HG02623 (cell line): ENCODE measurements around the gene PLN.

ENCODE experiments used
- ATAC-seq: cut with Tn5 transposase; IDR thresholded peaks from one replicate; pipeline ENCODE4 v1.9.1; 2021; ENCODE audit warnings: moderate library complexity; ENCODE audit not compliant: unreplicated experiment

Gene PLN

DNA sequence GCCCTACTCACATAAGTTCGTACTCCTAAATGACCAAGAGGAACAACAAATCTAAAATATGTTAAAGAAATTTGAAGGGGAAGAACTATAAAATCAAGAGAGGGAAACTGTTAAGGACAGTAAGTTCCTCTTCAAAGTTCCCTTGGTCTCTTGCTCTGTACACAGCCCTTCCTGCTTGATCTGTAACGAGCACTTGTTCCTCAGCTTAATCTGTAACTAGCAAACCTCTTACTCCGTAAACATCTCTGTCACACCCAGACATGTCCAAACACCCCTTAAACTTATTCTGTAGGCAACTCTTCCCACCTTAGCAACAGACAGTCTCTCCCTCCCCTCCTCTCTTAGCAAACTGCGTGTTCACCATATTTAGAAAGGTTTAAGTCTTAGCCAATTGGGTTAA lies 29.9 kb downstream of the PLN start:
- ATAC-seq: no peak

DNA sequence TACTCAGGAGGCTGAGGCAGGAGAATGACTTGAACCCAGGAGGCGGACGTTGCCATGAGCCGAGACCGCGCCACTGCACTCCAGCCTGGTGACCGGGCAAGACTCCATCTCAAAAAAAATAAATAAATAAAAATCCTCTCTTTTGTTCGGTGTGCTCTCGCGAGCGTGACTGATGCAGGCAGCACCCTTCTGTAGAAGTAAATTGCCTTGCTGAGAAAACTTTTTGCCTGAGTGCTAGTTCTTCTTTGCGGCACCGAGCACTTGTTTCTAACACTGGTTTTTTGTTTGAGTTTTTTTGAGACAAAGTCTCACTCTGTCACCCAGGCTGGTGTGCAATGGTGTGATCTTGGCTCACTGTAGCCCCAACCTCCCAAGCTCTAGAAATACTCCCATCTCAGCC lies 30.5 kb downstream of the PLN start:
- ATAC-seq: no peak

DNA sequence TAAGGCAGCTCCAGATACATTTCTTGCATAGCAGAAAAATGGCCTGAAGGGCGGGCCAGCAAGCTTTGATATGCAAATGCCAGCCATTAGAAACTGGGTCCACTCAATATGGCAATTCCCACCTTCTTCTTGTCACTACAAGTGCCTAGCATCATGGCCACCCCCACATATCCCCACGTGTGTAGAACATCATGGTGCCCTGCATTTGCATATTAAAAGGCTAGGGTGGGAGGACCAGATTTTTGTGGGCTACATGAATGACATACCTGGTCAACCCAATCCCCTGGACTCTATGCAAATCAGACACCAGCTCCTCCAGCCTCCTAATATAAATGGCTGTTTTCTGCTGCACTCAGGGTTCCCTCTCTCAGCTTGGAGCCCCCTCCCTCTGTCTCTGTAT lies 31.7 kb downstream of the PLN start:
- ATAC-seq: no peak

DNA sequence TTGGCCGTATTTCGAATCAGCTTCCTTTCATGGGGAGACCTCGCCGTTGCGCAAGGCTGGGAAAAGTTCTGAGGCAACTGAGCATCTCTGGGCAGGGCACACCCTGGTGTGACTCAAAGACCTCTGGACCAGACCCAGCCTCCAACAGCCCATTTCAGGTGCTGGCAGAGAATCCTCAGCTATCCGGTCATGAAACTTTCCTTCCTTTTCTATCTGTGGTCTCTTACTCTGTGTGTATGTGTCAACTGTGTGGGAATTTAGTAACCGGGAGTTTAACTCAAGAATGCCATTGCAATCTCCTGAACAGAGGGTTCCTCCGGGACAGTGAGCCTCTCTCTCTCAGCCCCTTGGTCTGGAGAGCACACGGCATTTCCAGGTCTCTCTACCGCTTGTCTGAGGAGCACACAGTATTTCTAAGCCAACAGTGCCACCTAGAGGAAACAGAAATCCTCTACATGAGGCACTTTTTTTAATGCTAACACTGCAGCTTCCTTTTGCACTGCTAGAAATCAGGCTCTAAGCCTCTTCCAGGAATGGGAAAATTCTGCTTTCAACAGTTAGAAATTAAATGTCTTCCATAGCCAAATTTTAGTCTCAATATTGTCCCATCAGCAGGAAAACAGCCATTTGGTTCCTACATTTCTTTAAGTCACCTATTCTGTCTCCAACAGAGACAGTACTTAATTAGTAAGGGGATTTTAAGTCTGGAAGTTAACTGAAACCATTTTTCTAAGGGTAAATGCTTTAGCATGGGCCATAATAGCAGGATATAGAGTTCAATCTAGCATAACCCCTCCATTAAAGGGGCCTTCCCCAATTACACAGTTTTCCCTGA lies 32.7 kb downstream of the PLN start:
- no peak for ATAC-seq

DNA sequence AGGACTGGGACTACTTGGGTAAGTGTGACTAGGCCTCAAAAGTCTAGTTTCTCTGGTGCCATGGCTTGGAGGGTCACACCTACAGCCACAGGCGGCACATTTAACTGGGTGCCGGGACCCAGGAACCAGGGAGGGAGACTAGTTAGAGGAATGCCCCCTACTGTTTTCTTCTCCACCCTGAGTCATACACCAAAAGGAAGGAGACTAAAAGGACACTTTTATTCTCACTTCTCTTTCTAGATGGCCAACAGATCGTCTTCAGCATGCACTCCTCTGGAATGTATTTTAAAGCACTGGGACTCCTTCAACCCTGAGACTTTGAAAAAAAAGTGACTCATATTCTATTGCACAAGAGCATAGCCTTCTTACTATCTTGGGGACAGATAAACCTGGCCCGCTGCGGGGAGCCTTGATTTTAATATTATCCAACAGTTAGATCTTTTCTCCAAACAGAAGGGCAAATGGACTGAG lies 33.4 kb downstream of the PLN start:
- no peak for ATAC-seq

DNA sequence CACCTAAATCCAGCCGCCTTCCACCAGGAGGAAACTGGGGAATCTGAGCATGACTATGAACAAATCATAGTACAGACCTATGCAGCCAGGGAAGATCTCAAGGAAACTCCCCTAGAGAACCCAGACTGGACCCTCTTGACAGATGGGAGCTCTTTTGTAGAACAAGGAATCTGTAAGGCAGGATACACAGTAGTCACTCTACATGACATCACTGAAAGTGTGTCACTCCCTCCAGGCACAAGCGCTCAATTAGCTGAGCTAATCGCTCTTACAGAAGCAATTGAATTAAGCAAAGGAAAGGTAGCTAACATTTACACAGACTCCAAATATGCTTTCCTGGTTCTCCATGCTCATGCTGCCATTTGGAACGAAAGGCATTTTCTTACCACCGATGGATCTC lies 36.8 kb downstream of the PLN start:
- no peak for ATAC-seq

DNA sequence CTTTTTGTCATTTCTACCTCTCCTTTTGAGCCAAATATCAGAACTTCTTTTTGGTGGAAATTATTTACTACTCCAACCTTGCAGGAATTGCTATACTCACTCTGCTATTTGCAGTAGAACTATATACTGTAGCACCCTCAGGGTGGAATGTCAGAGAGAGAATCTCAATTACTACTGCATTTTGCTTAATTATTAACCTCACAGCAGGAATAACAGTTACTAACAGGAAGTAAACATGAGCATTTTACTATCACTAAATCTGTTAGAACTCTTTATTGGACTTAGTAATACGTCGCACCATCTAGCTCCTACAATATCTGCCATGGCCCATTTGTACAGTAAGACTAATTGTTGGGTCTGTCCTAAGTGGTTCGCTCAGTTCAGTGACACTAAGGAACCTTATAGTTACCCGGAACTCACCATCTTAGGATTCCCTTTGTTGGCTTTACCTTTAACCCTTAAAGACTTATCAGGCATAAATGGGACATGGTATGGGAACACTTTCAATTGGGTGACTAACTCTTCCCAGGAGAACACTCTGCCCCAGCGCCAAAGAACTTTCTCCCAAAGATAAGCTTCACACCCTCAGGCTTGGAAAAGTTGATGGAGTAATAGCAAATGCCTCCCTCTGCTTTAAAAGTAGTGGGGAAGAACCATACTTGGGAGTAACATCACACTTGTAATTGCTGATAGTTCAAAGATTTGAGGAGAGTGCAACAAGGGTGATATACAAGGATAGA lies 38.8 kb downstream of the PLN start:
- ATAC-seq: no peak

DNA sequence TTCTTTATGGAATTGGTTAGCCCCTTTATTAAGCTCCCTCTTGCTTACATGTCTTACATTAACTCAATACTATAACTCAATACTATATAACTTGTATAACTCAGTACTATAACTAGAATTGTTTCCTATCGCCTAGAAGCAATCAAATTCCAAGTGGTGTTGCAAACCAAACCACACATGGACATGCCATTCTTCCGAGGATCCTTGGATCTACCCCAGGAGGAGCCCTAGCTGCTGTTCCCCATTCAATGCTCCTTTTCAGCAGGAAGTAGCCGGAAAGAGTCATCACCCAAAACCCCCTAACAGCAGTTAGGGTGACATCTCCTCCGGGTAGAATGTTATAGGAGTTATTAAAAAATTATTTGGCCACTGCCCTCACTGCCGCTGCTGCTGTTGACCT lies 40.5 kb downstream of the PLN start:
- ATAC-seq: no peak

DNA sequence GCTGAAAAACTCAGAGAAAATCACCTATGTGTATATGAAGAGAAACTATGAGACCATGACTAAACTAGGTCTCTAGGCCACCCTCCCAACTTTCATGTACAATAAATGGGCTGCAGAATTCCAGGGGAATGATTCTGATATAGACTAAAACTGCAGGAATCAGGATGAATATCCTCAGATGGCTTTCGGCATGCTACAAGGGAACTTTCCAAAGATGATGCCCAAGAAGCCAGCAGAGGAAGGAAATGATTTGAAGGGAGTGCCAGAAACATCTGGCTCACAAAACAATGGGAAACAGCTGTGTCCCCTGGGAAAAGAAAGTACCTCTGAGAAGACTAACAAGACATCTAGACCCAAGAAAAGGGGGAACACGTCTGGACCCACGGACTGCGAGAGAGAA lies 41.1 kb downstream of the PLN start:
- no peak for ATAC-seq

DNA sequence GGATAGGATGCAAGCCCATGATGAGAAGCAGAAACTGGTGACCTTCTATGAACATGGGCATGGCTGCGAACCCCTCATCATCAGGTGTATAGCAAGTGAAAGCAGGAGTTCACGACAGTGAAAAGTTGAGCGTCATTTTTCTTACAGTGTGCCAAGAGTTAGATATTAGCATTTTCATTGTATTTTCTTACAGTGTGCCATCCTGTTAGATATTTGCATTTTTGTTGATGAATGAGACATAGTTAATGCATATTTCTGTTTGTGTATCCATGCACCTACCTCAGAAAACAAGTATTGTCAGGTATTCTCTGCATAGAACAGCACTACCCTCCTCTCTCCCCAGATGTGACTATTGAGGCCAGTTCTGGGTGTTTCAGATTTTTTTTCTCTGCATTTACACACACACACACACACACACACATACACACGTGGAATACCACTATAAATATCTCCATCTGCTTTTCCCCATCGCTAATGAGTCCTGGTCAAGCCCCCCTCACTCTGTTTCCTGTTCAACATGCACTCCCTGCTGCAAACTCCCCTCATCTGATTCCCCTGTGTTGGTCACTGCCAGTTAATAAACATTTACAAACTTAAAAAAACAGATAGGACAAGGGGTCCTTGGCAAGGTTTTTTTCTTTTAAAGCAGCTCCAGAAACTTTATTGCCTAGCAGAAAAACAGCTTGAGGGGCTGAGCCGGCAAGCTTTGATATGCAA lies 41.7 kb downstream of the PLN start:
- no peak for ATAC-seq

DNA sequence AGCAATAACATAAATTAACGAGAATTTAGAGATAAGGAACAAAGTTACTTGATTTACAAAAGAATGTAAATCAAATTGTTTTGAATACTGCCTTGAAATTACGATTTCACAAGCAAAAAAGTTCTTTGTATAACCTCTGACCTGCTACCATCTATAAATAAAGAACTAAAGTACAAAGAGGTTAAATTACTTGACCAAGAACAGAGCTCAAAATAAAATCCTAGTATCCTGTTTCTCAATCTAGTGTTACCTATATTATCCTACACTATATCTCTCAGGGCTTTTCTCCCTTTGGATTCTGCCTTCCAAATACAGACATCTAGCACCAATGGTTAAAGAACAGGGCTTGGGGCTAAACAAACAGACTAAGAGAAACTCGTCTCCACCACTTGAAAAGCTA lies 43.8 kb downstream of the PLN start:
- ATAC-seq: no peak

DNA sequence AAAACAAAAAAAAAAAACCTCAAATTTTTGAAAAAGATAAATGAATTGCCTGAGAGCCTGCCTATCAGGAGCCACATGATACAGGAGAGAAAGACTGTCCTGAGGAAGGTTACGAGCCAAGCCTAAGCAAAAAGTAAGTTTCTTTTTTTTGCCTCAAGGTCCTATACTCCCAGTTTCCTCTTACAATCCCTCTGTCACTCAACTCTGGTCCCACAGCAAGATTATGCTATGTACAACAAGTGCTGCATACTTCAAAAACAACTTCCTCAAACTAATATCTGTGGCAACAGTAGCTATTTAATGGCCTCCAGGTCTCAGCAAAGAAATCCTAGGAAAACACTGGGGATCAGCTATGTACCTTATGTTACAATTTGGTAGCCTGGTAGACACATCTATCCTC lies 46.8 kb downstream of the PLN start:
- ATAC-seq: no peak

DNA sequence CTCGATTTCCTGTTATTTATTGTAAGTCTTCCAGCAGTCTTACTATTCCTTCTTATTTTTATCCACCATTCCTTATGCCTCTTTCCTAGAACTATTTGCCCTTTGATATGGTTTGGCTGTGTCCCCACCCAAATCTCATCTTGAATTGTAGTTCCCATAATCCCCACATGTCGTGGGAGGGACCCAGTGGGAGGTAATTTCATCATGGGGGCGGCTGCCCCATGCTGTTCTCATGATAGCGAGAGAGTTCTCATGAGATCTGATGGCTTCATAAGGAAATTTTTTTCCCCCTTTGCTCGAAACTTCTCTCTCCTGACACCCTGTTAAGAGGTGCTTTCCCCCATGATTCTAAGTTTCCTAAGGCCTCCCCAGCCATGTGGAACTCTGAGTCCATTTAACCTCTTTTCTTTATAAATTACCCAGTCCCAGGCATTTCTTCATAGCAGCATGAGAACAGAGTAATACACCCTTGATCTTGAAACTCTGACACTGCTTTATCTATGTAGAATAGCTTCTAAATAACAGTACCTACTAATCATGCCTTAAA lies 48.8 kb downstream of the PLN start:
- ATAC-seq: no peak

DNA sequence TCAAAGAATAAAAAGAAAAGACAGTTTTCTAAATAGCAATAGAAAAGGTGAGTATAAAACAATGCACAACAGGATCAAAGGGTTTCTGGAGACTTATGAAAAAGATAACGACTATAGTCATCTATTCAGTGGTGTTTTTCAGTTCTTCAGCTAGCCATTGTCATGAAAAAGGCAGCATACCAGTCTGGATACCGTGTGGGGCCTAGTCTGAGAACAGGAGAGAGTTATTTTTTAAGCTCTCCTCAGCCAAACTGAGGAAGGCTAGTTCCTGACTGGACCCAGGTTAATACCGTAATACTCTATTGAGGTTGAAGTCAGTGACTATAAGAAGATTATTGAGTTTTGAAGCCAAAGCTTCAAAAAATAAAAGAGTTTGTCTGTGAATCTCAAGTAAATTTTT lies 49.5 kb downstream of the PLN start:
- no peak for ATAC-seq

DNA sequence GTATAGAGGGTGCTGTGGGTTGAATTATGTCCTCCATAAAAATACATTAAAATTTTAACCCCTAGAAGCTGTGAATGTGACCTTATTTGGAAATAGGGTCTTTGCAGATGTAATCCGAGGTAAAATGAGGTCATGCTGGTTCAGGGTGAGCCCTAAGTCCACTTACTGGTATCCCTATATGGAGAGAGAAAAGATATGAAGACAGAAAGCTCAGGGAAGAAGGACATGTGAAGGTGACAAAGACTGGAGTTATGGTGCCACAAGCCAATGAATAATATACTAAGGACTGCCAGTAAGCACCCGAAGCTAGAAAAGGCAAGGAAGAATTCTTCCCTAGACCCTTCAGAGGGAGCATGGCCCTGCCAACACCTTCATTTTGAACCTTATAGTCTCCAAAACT lies 50.2 kb downstream of the PLN start:
- no peak for ATAC-seq

DNA sequence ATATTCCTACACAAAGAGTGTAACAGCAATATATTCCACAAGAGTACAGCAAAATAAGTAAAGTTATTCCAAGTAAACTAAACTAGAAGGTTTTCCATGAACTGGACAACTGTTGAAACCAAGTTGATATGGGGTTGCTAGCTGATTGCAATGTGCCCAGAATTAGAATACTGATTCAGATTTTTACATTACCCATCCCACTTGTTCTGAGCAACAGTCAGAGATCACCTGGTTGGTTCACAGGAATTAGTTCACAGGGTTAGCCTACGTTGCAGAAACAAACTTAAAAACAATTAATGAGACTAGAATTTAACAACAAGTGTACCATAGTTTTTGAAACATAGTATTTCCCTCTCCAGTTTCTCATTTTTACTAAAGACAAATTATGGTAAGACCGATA lies 54.2 kb downstream of the PLN start:
- ATAC-seq: no peak

DNA sequence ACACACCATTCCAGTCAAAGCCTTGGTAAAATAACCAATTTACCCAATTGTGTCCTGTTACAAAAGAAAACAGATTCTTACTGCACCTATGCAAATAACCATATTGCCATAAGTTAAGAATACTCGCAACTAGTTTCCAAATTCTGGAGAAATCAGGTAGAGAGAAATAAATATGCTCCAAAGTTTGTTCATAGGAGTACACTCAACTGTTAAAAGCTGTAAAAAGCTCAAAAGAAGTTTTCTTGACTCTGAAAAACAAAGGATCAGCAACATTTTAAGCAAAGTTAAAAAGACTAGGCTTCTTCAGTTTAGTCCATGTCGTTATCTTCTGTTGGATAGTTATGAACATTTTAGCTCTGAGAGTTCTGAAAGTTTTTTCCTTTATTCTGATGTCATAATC lies 55.3 kb downstream of the PLN start:
- ATAC-seq: no peak

DNA sequence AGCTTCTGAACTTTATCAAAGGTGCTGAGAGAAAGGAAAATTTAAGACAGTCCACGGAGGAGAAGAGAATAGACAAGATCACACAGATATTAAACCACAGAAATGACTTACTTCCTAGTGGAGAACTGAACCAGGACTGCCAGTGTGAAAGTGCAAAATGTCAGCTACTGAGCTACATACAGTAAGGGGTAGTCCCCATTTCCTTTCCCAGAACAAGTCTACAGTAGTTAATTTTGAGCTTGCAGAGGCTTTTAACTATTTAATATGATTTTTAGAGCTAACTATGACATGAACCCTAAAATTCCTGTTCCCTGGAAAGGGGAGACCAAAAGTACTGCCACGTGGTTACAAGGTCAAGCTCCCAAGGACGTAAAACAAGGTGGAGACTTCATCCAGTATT lies 58.2 kb downstream of the PLN start:
- ATAC-seq: no peak

DNA sequence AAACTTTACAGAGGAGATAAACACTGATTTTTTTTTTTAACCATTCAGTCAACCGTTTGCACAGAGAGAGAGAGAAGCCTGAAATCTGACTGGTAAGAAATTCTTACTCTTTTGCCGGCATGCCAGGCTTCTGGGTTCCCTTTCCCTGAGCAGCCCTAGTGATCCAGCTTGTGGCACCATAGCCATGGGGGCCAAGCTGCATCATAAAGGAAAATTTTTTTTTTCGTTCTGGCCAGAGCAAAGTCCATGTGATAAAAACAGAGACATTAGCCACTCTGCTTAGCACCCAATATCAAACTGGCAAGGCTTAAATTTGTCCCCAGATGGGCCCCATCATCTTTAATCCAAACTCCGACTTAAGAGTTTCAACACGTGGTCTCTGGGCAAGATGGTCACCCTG lies 58.8 kb downstream of the PLN start:
- ATAC-seq: no peak
